ENCODE measurements around the gene SGPL1. TPM values are rescaled to one million over a fixed set of nuclear protein-coding genes. Genes with fewer than 3 reads are reported as not detected.
"Not testable (repeated sequence)": the region's sequence is repeated elsewhere in the genome, so short reads cannot be mapped to it uniquely, and the experiment has no call there.

SGPL1 gene, protein sequence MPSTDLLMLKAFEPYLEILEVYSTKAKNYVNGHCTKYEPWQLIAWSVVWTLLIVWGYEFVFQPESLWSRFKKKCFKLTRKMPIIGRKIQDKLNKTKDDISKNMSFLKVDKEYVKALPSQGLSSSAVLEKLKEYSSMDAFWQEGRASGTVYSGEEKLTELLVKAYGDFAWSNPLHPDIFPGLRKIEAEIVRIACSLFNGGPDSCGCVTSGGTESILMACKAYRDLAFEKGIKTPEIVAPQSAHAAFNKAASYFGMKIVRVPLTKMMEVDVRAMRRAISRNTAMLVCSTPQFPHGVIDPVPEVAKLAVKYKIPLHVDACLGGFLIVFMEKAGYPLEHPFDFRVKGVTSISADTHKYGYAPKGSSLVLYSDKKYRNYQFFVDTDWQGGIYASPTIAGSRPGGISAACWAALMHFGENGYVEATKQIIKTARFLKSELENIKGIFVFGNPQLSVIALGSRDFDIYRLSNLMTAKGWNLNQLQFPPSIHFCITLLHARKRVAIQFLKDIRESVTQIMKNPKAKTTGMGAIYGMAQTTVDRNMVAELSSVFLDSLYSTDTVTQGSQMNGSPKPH
- polyA plus RNA-seq (32.7 and 33.4 TPM in 2 replicates), polyA minus RNA-seq (45.0 and 52.1 TPM in 2 replicates)

DNA sequence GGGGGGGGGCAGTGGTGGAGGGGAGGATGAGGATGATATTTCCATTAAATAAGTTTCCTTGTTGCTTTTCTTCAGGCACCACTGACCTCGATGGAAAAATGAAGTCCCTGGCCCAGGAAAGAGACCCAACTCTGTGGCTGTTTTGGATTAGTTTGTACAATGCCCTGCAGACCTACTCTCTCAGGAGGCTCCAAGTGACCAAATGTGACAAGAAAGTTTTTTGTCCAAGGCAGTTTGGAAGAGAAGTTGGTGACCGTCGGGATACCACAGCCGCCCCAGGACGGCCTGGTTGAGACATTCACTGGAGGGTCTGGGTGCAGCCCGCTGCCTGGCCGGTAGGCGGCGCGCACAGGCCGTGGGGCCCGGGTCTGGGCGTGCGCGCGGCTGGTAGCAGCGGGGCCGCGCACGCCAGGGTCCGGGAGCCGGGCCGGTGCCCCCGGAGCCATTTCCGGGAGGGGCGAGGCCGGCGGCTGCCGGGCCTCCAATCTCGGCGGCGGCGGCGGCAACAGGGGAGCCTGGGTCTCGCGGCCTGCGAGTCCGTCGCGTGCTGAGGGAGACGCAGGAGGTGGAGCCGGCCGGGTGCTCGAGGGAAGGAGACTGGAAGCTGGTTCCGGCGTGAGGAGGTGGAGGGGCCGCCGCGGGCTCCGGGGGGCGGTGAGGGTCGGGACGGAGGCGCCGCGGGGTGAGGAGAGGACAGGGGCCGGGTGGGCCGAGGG, at the start of gene SGPL1:
Gene SGPL1, plus strand, starts transcription at position 445 of the 716 bp plus-strand sequence. CDS start 906 bp downstream, outside the sequence.
- H3K79me2 ChIP-seq (replicated peaks; ENCODE audit: insufficient read depth, low read length) = peaks cover 19% of the 10 kb centered on the region
- H3K9me3 ChIP-seq (ENCODE audit: low read length) = no peaks in the 10 kb centered on the region
- peak within 1 kb of the TSS; percentile 63 for H3K4me2 ChIP-seq (ENCODE audit: low read length)
- H3K27me3 ChIP-seq (ENCODE audit: insufficient read depth, low read depth, low read length) = no peaks in the 10 kb centered on the region
- peak within 1 kb of the TSS; percentile 69 for H2AFZ ChIP-seq (ENCODE audit: low read depth, low read length)
- H3K27ac ChIP-seq (ENCODE audit: low read length) = peak within 1 kb of the TSS; percentile 0
- peak within 1 kb of the TSS; percentile 74 for H3K9ac ChIP-seq (ENCODE audit: low read length)
- no peaks in the 10 kb centered on the region for H3K36me3 ChIP-seq (ENCODE audit: insufficient read depth, low read length)
- peak; percentile 70 for TF ChIP-seq RAD21 (conservative IDR thresholded peaks at IDR 0.05)
- TF ChIP-seq MXI1 (conservative IDR thresholded peaks at IDR 0.05; ENCODE audit: poor library complexity, severe bottlenecking) = peak; percentile 45
- no peak for TF ChIP-seq EZH2 (IDR thresholded peaks at IDR 0.05; ENCODE audit: borderline replicate concordance, insufficient read depth, low read length, poor library complexity, severe bottlenecking)
- TF ChIP-seq EP300 (conservative IDR thresholded peaks at IDR 0.05; ENCODE audit: poor library complexity, severe bottlenecking) = peak; percentile 43
- TF ChIP-seq, protein P1, sequence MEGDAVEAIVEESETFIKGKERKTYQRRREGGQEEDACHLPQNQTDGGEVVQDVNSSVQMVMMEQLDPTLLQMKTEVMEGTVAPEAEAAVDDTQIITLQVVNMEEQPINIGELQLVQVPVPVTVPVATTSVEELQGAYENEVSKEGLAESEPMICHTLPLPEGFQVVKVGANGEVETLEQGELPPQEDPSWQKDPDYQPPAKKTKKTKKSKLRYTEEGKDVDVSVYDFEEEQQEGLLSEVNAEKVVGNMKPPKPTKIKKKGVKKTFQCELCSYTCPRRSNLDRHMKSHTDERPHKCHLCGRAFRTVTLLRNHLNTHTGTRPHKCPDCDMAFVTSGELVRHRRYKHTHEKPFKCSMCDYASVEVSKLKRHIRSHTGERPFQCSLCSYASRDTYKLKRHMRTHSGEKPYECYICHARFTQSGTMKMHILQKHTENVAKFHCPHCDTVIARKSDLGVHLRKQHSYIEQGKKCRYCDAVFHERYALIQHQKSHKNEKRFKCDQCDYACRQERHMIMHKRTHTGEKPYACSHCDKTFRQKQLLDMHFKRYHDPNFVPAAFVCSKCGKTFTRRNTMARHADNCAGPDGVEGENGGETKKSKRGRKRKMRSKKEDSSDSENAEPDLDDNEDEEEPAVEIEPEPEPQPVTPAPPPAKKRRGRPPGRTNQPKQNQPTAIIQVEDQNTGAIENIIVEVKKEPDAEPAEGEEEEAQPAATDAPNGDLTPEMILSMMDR (IDR thresholded peaks at IDR 0.05; ENCODE audit: poor library complexity, severe bottlenecking) = peak; percentile 98
- TF ChIP-seq, protein P2, sequence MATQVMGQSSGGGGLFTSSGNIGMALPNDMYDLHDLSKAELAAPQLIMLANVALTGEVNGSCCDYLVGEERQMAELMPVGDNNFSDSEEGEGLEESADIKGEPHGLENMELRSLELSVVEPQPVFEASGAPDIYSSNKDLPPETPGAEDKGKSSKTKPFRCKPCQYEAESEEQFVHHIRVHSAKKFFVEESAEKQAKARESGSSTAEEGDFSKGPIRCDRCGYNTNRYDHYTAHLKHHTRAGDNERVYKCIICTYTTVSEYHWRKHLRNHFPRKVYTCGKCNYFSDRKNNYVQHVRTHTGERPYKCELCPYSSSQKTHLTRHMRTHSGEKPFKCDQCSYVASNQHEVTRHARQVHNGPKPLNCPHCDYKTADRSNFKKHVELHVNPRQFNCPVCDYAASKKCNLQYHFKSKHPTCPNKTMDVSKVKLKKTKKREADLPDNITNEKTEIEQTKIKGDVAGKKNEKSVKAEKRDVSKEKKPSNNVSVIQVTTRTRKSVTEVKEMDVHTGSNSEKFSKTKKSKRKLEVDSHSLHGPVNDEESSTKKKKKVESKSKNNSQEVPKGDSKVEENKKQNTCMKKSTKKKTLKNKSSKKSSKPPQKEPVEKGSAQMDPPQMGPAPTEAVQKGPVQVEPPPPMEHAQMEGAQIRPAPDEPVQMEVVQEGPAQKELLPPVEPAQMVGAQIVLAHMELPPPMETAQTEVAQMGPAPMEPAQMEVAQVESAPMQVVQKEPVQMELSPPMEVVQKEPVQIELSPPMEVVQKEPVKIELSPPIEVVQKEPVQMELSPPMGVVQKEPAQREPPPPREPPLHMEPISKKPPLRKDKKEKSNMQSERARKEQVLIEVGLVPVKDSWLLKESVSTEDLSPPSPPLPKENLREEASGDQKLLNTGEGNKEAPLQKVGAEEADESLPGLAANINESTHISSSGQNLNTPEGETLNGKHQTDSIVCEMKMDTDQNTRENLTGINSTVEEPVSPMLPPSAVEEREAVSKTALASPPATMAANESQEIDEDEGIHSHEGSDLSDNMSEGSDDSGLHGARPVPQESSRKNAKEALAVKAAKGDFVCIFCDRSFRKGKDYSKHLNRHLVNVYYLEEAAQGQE (IDR thresholded peaks at IDR 0.05; ENCODE audit: borderline replicate concordance) = no peak
- peak; percentile 74 for TF ChIP-seq SMC3 (conservative IDR thresholded peaks at IDR 0.05; ENCODE audit: poor library complexity)
- TF ChIP-seq POLR2AphosphoS5 (IDR thresholded peaks at IDR 0.05) = peak; percentile 63
- no peak for TF ChIP-seq TAF1 (IDR thresholded peaks at IDR 0.05; ENCODE audit: low read depth)
- H3F3A ChIP-seq (ENCODE audit: insufficient read depth, low read length, poor library complexity, severe bottlenecking) = no peaks in the 10 kb centered on the region
- no peaks in the 10 kb centered on the region for H4K20me1 ChIP-seq (ENCODE audit: insufficient read depth)
- H3K9me2 ChIP-seq (ENCODE audit: insufficient read depth, low read length) = no peaks in the 10 kb centered on the region
- H3K4me3 ChIP-seq (ENCODE audit: low read length) = peak within 1 kb of the TSS; percentile 95

DNA sequence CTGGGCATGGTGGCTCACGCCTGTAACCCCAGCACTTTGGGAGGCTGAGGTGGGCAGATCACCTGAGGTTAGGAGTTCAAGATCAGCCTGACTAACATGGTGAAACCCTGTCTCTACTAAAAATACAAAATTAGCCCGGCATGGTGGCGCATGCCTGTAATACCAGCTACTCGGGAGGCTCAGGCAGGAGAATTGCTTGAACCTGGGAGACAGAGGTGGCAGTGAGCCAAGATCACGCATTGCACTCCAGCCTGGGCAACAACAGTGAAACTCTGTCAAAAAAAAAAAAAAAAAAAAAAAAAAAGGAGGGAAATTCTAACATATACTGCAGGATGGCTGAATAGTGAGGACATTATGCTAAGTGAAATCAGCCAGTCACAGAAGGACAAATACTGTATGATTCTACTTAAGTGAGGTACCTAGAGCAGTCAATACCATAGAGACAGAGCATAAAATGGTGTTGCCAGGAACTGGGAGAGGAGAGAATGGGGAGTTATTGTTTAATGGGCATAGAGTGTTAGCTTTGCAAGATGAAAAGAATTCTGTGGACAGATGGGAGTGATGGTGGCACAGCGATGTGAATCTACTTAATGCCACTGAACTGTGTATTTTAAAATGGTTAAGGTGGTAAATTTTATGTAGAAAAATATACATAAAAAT, 47.6 kb upstream of the SGPL1 start:
- not testable (repeated sequence) for H3K4me3 ChIP-seq (ENCODE audit: low read length); H4K20me1 ChIP-seq (ENCODE audit: insufficient read depth); H3K27ac ChIP-seq (ENCODE audit: low read length); H3F3A ChIP-seq (ENCODE audit: insufficient read depth, low read length, poor library complexity, severe bottlenecking); H3K27me3 ChIP-seq (ENCODE audit: insufficient read depth, low read depth, low read length); H3K36me3 ChIP-seq (ENCODE audit: insufficient read depth, low read length); H3K9me3 ChIP-seq (ENCODE audit: low read length); H3K4me2 ChIP-seq (ENCODE audit: low read length); H2AFZ ChIP-seq (ENCODE audit: low read depth, low read length); H3K9ac ChIP-seq (ENCODE audit: low read length); H3K79me2 ChIP-seq (replicated peaks; ENCODE audit: insufficient read depth, low read length); H3K9me2 ChIP-seq (ENCODE audit: insufficient read depth, low read length)

All from neural cell (in vitro differentiated cells).